SK-N-MC (cell line): ENCODE data around the gene CSH2.

ENCODE experiments used
- EZH2 ChIP-seq: fragments of 200-600 bp; sonication (generic); IDR thresholded peaks from one replicate; pipeline ENCODE4 v1.6.1; 2017; ENCODE audit warnings: antibody characterized with exemption
- POLR2AphosphoS5 ChIP-seq: IDR thresholded peaks from 2 replicates; pipeline ENCODE4 v1.6.1; 2012; ENCODE audit warnings: mild to moderate bottlenecking, low read depth, low read length, borderline replicate concordance

DNA sequence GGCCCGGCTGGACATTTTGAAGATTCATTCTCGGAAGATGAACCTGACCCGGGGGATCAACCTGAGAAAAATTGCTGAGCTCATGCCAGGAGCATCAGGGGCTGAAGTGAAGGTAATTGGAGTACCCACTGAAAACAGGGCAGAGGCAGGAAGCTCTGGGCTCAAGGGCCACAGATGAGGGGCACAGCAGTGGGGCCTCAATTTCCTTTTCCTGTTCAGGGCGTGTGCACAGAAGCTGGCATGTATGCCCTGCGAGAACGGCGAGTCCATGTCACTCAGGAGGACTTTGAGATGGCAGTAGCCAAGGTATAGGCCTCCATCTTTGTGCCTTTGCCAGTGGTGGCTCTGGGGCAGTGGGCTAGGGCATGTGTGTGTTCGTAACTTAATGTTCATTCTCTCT lies 42.0 kb downstream of the CSH2 start:
- TF ChIP-seq EZH2, result no peak
- no peak for TF ChIP-seq POLR2AphosphoS5
